Activated CD4-positive, alpha-beta T cell treated with anti-CD3 and anti-CD28 coated beads, Interleukin-2, amount 10 ng/mL, durations not matched to agents 7 days and 5 days (primary cell): ENCODE data around the gene LAPTM5. TPM values are rescaled to one million over a fixed set of nuclear protein-coding genes. Genes with fewer than 3 reads are reported as not detected.
"Not testable (repeated sequence)": the region's sequence is repeated elsewhere in the genome, so short reads cannot be mapped to it uniquely, and the experiment has no call there.

Experiments
- CTCF ChIA-PET: fragments of 350-600 bp; sonication (Branson Sonifier 250); formaldehyde crosslinking; loops from one replicate; lab custom pipeline; 2021; ENCODE audit warnings: antibody characterized with exemption; lab: Charles Lee
- POLR2A ChIA-PET: fragments of 350-600 bp; sonication (Branson Sonifier 250); formaldehyde crosslinking; loops from one replicate; lab custom pipeline; 2021; ENCODE audit warnings: antibody characterized with exemption; lab: Charles Lee
- DNase-seq: peaks from one replicate; pipeline ENCODE4 v3.0.0-alpha.2; 2020
- H3K27ac Mint-ChIP-seq: one replicate; pipeline ENCODE4 v1.8.0; 2021; ENCODE audit warnings: mild to moderate bottlenecking, moderate library complexity, mixed read lengths
- H3K27me3 Mint-ChIP-seq: one replicate; pipeline ENCODE4 v1.8.0; 2021; ENCODE audit warnings: mixed read lengths
- H3K36me3 Mint-ChIP-seq: one replicate; pipeline ENCODE4 v1.8.0; 2021; ENCODE audit warnings: low read depth, mixed read lengths
- H3K4me1 Mint-ChIP-seq: one replicate; pipeline ENCODE4 v1.8.0; 2021; ENCODE audit warnings: mixed read lengths
- H3K4me3 Mint-ChIP-seq: one replicate; pipeline ENCODE4 v1.8.0; 2021; ENCODE audit warnings: mild to moderate bottlenecking, moderate library complexity, mixed read lengths
- H3K9me3 Mint-ChIP-seq: one replicate; pipeline ENCODE4 v1.8.0; 2021; ENCODE audit warnings: mixed read lengths
- total RNA-seq, 2 experiments: library from RNA; stranded (reverse); gene quantifications; one replicate each; pipeline ENCODE4 v1.2.3, GENCODE V29; 2021

Gene LAPTM5
- total RNA-seq, 2 experiments from 2014 or later = 481 to 584 TPM

DNA sequence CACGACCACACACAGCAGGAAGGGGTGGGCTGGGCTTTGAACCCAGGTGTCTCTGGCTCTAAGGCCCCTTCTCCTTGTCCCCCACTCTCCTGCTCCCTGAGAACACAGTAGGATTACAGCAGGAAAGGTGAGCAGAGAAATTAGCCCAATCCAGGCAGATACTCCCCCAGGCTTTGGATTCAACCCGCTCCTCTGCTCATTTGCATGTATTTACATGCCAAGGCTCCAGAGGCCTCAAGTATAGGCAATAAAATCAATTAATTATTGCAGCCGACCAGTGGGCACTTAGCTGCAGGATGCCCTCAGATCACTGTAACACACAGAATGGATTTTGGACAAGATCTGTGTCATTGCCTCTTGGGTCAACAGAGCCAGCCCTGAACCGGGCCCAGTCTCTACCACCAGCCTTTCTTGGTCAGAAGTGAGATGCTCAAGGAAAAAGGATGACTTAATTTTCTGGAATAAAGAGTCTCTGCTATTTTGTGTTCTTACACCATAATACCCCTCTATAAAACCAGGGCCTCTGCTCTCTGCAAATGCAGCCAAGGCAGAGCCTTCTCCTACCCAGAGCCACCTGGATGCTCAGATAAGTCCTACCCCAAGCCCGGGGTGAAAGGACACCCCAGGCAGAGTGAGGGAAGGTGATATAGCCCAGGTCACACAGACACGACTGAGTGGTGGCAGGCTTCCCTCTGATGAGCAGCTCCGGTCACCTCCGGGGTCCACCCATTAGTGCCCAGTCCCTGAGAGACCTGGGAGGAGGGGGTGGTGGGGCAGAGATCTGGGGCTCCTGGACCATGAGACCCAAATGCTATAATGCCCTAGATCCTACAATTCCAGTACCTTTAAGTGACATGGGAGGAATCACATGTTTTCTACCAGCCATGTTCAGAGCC is 63.0 kb downstream of the LAPTM5 start:
- H3K9me3 Mint-ChIP-seq = no peaks in the 10 kb centered on the region
- CTCF ChIA-PET = interaction anchor here (1.3 kb wide), 1 partner anchor 10 kb away, joined by 3 read pairs; no protein-coding TSS in a partner anchor
- no peak for DNase-seq
- no peak overlapping the region for H3K4me3 Mint-ChIP-seq
- POLR2A ChIA-PET = no interaction called here
- no peaks in the 10 kb centered on the region for H3K36me3 Mint-ChIP-seq
- peaks cover 5% of the 10 kb centered on the region for H3K4me1 Mint-ChIP-seq
- no peak overlapping the region for H3K27ac Mint-ChIP-seq
- H3K27me3 Mint-ChIP-seq = peaks cover 6% of the 10 kb centered on the region

DNA sequence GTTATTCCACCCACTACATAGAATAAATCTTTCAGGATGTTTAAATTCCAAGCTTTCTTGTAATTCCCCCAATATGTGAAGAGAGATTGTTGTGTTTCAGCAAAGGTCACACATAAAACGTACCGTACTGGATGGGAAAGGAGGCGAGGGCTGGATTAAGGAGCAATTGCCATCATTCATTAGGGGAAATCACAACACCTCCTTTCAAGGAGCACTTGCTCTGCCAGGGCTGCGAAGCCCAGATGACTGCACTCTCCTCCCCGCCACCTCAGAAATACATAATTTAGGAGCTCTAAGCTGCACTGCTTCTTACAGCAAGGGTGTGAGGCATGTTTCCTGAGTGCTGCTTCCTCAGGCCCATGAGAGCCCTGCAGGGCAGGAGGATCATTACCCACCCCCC is 63.8 kb downstream of the LAPTM5 start:
- DNase-seq = no peak
- Mint-ChIP-seq H3K27ac (no peak overlapping the region), H3K36me3 (no peaks in the 10 kb centered on the region), H3K4me3 (no peak overlapping the region), H3K9me3 (no peaks in the 10 kb centered on the region), H3K27me3 (peaks cover 6% of the 10 kb centered on the region), H3K4me1 (peaks cover 5% of the 10 kb centered on the region)
- ChIA-PET POLR2A (no interaction called here), CTCF (interaction anchor here (1.3 kb wide), 1 partner anchor 9 kb away, joined by 3 read pairs; no protein-coding TSS in a partner anchor)

DNA sequence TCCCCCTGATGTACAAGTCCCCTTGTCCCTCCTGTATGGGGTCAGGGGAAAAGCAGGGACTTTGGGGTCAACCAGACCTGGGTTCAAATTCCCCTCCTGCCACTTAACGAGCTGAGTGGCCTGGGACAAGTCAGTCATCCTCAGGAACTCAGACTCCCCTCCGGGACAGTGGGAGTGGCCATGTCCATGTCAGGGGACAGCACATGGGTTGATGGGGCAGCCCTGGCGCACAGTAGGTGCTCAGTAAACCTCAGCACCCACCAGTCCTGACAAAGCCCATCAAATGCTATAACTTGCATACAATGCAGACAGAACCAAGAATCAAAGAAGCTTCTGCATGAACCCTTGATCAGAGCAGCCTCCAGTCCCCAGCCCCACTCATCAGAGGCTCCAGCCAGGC is 64.2 kb downstream of the LAPTM5 start:
- no peak for DNase-seq
- H3K4me1 Mint-ChIP-seq = peaks cover 5% of the 10 kb centered on the region
- ChIA-PET POLR2A (no interaction called here), CTCF (interaction anchor here (1.3 kb wide), 1 partner anchor 8 kb away, joined by 3 read pairs; no protein-coding TSS in a partner anchor)
- no peaks in the 10 kb centered on the region for H3K36me3 Mint-ChIP-seq
- no peak overlapping the region for H3K4me3 Mint-ChIP-seq
- H3K9me3 Mint-ChIP-seq = no peaks in the 10 kb centered on the region
- H3K27me3 Mint-ChIP-seq = peaks cover 6% of the 10 kb centered on the region
- H3K27ac Mint-ChIP-seq = no peak overlapping the region

DNA sequence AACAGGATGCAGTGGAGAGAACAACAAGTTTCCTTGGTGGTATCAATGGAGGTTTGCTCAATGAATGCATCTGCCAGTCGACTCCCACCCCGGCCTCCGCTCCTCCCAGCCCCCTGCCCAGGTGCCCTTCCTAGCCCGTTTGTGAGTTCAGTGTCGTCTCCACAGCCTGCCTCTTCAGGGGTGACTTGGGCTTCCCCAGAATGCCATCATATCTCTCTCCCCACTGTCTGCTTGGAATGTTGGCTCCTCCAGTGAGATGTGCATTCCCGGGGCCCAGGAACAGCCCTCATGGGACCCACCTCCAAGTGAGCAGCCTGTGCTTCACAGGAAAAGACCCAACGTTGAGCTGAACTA is 64.6 kb downstream of the LAPTM5 start:
- Mint-ChIP-seq H3K9me3 (no peaks in the 10 kb centered on the region), H3K27me3 (peaks cover 6% of the 10 kb centered on the region), H3K27ac (no peak overlapping the region), H3K4me1 (peaks cover 5% of the 10 kb centered on the region), H3K4me3 (no peak overlapping the region), H3K36me3 (no peaks in the 10 kb centered on the region)
- CTCF ChIA-PET = interaction anchor here (0.7 to 1.3 kb wide), 2 partner anchors 8 to 1795 kb away, joined by 3 to 4 read pairs; no protein-coding TSS in a partner anchor
- POLR2A ChIA-PET = no interaction called here
- DNase-seq = no peak

DNA sequence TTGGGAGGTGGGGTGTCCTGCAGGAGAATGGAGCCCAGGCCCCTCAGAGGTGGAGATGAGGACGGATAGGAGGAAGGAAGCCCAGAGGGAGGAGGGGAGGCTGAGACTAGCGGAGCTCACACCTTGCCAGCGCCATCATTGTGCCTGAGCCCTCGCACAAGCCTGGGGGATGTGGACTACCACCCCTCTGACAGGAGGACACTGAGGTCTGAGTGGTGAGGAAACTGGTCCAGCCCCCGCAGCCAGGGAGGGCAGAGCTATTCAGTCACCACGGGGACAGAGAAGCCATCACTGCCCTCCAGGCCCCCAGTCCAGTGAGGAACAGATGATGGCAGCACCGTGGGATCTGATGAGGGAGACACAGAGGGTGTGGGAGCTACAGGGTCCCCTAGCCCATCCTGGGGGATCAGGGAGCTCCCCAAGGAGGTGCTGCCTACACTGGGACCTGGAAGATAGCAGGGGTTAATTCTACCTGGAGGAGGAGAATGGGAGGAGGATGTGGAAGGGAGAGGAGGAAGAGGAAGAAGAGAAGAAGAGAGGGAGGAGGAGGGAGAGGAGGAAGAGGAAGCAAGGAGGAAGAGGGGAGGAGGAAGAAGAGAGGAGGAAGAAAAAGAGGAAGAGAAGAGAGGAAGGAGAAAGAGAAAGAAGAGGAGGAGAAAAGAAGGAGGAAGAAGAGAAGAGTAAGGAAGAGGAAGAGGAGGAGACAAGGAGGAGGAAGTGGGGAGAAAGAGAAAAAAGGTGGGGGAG is 65.2 kb downstream of the LAPTM5 start:
- no peaks in the 10 kb centered on the region for H3K9me3 Mint-ChIP-seq
- ChIA-PET CTCF (interaction anchor here (0.6 to 0.7 kb wide), 2 partner anchors 272 to 1794 kb away, joined by 3 to 4 read pairs; no protein-coding TSS in a partner anchor), POLR2A (no interaction called here)
- no peaks in the 10 kb centered on the region for H3K36me3 Mint-ChIP-seq
- DNase-seq = no peak
- H3K27ac Mint-ChIP-seq = no peak overlapping the region
- H3K4me1 Mint-ChIP-seq = peaks cover 5% of the 10 kb centered on the region
- H3K4me3 Mint-ChIP-seq = no peak overlapping the region
- H3K27me3 Mint-ChIP-seq = peaks cover 8% of the 10 kb centered on the region

DNA sequence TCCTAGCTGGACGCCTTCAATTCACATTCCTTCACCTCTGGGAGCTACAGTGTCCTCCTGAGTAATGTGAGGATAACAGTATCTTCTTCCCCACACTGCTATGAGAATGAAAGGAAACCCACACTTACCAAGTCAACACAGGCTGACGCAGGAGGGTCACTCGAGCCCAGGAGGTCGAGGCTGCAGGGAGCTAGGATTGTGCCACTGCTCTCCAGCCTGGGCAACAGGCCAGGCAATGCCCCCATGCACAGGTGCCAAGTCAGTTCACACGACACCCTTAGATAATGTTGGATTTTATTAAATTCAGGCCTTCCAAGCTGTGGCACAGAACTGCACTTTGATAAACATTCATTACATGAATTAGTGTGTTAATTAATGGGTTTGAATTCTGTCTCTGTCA is 66.1 kb downstream of the LAPTM5 start:
- Mint-ChIP-seq H3K36me3 (no peaks in the 10 kb centered on the region), H3K27ac (no peak overlapping the region), H3K27me3 (peaks cover 17% of the 10 kb centered on the region), H3K4me1 (peaks cover 5% of the 10 kb centered on the region), H3K9me3 (no peaks in the 10 kb centered on the region), H3K4me3 (no peak overlapping the region)
- ChIA-PET POLR2A (no interaction called here), CTCF (no interaction called here)
- DNase-seq = no peak

DNA sequence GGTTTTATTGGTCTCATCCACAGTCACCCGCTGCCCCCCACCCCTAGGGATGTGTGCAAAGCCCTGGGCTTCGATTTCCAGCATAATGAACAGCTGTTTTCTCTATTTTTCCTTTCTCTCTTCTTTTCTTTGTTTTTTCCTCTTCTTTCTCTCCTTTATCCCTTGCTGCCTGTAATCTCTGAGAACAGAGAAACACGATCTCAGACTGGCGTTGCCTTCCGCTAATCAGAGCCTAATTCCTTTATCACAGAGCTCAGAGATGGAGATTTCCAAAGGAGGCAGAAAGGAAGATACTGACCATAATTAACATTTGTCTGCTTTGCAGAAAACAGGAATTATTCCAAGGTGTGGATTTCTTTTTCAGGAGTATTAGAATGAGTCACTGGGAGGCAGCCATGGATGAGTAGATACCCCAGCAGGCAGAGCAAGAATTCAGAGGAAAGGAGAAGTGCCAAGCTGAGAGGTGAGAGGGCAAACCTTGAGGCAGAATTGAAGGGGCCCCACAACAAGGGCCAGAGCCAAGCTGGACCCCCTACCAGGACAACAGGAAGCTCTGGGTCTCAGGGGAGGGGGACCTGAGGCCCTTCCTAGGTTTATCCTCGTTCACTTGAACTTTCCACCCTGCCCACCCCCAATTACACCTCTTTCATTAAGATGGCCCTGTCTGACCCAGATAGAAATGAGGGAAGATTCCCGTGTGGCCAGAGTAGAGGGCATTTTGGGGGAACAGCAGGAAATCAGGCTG is 67.5 kb downstream of the LAPTM5 start:
- POLR2A ChIA-PET = interaction anchor here (0.6 kb wide), 1 partner anchor 98 kb away, joined by 3 read pairs; no protein-coding TSS in a partner anchor
- no peak overlapping the region for H3K4me3 Mint-ChIP-seq
- peaks cover 5% of the 10 kb centered on the region for H3K4me1 Mint-ChIP-seq
- H3K9me3 Mint-ChIP-seq = no peaks in the 10 kb centered on the region
- DNase-seq = no peak
- H3K27ac Mint-ChIP-seq = no peak overlapping the region
- H3K36me3 Mint-ChIP-seq = no peaks in the 10 kb centered on the region
- peaks cover 24% of the 10 kb centered on the region for H3K27me3 Mint-ChIP-seq
- CTCF ChIA-PET = no interaction called here

DNA sequence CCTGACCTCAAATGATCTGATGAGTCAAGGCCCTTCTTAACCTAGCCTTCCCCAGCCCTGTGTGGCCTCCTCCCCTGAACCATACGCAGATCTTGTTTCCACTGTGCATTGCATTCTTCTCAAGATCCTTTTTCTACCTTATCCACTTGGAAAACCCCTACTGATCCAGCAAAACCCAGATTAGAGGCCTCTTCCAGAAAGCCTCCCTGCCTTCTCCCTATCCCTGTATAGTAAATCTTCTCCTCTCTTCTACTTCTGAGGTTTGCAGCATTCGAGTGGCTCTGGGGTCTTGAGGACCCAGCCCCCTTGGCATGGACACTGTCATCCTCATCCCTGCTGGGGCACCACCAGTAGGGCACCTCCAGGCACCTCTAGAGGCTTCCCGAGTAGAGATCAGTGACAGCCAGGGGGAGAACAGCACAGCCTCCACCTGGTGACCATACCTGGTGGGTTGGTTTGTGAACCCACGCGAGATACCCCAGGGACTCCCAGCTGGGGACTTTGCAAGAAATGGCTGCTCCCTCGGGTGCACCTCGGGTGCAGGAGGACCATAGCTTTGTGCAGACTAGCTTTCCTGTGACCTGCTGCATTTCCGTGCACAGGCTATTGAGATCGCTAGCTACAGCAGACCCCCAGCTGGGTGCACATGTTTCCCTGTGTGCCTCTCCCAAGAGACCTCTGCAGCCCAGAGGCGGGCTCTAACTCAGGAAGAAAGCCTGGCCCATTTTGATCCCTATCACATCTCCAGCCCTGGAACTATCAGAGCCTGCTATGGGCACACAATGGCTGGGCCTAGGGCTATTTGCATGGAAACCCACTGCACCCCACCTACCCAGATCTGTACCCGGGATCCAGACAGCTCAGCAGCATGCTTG is 68.4 kb downstream of the LAPTM5 start:
- no peak for DNase-seq
- Mint-ChIP-seq H3K27me3 (peaks cover 32% of the 10 kb centered on the region), H3K4me1 (peaks cover 5% of the 10 kb centered on the region), H3K4me3 (no peak overlapping the region), H3K27ac (no peak overlapping the region), H3K9me3 (no peaks in the 10 kb centered on the region), H3K36me3 (no peaks in the 10 kb centered on the region)
- CTCF ChIA-PET = no interaction called here
- POLR2A ChIA-PET = no interaction called here

DNA sequence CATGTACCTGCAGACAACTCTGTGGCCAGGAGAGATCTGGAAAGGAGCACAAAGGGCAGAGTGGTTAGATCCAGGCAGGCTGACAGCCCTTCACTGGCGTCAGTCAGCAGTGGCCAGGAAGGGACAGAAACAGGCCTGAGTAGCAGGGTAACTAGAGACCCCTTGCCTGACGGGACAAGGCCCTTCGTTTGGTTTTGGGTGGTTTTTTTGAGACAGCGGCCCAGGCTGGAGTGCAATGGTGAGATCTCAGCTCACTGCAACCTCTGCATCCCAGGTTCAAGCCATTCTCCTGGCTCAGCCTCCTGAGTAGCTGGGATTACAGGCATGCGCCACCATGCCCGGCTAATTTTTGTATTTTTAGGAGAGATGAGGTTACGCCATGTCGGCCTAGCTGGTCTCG is 69.1 kb downstream of the LAPTM5 start:
- DNase-seq, H3K4me1 Mint-ChIP-seq, POLR2A ChIA-PET, H3K27ac Mint-ChIP-seq, H3K9me3 Mint-ChIP-seq, CTCF ChIA-PET, H3K36me3 Mint-ChIP-seq, H3K4me3 Mint-ChIP-seq: not testable (repeated sequence)
- H3K27me3 Mint-ChIP-seq = peaks cover 38% of the 10 kb centered on the region

DNA sequence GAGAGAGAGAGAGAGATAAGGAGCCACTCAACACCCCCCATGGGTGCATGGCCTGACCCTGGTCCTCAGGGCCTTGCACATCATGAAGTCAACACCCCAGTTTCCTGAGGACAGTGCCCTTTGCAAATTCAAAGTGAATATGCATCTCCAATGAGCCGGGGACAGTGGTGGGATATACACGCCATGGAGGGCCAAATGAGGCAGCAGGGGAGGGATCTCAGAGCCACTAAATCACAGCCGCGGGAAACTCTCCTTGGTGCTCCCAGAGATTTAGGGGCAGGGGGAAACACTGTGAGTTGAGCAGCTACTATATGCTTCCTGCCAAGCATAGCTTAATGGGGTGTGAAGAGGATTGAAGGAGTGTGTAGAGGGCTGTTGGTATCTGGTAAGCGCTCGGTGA is 69.7 kb downstream of the LAPTM5 start:
- Mint-ChIP-seq H3K4me3 (no peak overlapping the region), H3K4me1 (peaks cover 3% of the 10 kb centered on the region), H3K9me3 (no peaks in the 10 kb centered on the region), H3K36me3 (no peaks in the 10 kb centered on the region), H3K27ac (no peak overlapping the region), H3K27me3 (peaks cover 43% of the 10 kb centered on the region)
- POLR2A ChIA-PET = no interaction called here
- CTCF ChIA-PET = no interaction called here
- no peak for DNase-seq

DNA sequence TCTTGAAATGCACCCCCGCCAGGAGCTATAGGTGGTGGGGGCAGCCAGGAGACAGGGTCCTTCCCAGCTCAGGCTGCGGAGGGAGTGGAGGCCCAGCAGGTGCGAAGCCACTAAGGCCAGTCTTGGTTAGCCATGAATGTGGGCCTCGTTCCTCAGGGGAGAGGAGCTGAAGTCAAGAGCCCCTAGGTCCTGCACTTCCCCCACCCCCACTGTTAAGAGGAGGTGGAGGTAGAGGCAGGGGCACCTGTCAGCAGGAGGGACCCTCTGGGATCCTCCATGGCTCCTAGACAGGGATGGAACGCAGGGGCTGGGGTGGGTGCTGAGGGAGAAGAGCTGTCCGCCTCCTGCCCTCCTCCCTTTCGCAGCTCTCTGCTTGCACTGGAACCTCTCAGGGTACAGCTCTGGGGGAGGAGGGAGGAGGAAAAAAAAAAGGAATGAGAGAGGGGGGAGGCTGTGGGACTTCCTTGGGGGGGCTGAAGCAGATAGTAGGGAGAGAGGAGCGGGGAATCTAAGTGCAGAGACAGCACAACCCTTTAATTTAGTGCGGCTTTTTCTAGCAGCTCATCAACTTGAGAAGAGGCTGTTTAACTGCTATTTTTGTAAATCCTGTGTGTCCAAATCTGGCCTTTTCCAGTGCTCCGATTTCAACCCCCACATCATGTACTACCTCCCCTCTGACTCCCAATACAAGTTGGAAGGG is 71.2 kb downstream of the LAPTM5 start:
- H3K27ac Mint-ChIP-seq = no peak overlapping the region
- CTCF ChIA-PET = no interaction called here
- POLR2A ChIA-PET = no interaction called here
- H3K36me3 Mint-ChIP-seq = no peaks in the 10 kb centered on the region
- H3K27me3 Mint-ChIP-seq = peaks cover 57% of the 10 kb centered on the region
- H3K4me3 Mint-ChIP-seq = no peak overlapping the region
- H3K4me1 Mint-ChIP-seq = no peaks in the 10 kb centered on the region
- no peaks in the 10 kb centered on the region for H3K9me3 Mint-ChIP-seq
- DNase-seq = no peak
